GM23338 (cell line): ENCODE data around the gene AGR2. TPM values are rescaled to one million over a fixed set of nuclear protein-coding genes. Genes with fewer than 3 reads are reported as not detected.

Experiments used
- ATAC-seq: fragments of 200-7000 bp; cut with Tn5 transposase; 3 replicates; pipeline ENCODE4 v1.9.1; 2020
- DNase-seq: peaks from one replicate; pipeline ENCODE4 v3.0.0-alpha.2; 2015; ENCODE audit warnings: low spot score
- H2AFZ ChIP-seq: fragments of 200-600 bp; sonication (generic); 2 replicates; pipeline ENCODE4 v1.8.0; 2016; ENCODE audit warnings: antibody characterized with exemption, mild to moderate bottlenecking, moderate library complexity
- H3F3A ChIP-seq: fragments of 200-600 bp; sonication (generic); replicated peaks from 2 replicates; pipeline ENCODE4 v1.8.0; 2017; ENCODE audit warnings: antibody characterized with exemption, mixed run types, low read depth
- H3K27ac ChIP-seq: fragments of 200-600 bp; sonication (generic); 2 replicates; pipeline ENCODE4 v1.6.1; 2016; ENCODE audit warnings: low read depth
- H3K27me3 ChIP-seq: fragments of 200-600 bp; sonication (generic); 2 replicates; pipeline ENCODE4 v1.8.0; 2016; ENCODE audit warnings: mild to moderate bottlenecking, mixed run types, moderate library complexity; ENCODE audit not compliant: insufficient read depth
- H3K36me3 ChIP-seq: fragments of 200-600 bp; sonication (generic); 2 replicates; pipeline ENCODE4 v1.8.0; 2016; ENCODE audit warnings: mild to moderate bottlenecking; ENCODE audit not compliant: insufficient read depth
- H3K4me1 ChIP-seq: fragments of 200-600 bp; sonication (generic); 2 replicates; pipeline ENCODE4 v1.8.0; 2016; ENCODE audit warnings: mild to moderate bottlenecking, moderate library complexity; ENCODE audit not compliant: insufficient read depth
- H3K4me2 ChIP-seq: fragments of 200-600 bp; sonication (generic); 2 replicates; pipeline ENCODE4 v1.7.1; 2017; ENCODE audit warnings: mixed run types
- H3K4me3 ChIP-seq: fragments of 200-600 bp; sonication (generic); 2 replicates; pipeline ENCODE4 v1.6.1; 2016; ENCODE audit warnings: mixed run types
- H3K79me2 ChIP-seq: fragments of 200-600 bp; sonication (generic); replicated peaks from 2 replicates; pipeline ENCODE4 v1.8.0; 2017; ENCODE audit warnings: mild to moderate bottlenecking; ENCODE audit not compliant: insufficient read depth
- H3K9me2 ChIP-seq: fragments of 200-600 bp; sonication (generic); 2 replicates; pipeline ENCODE4 v1.8.0; 2017; ENCODE audit not compliant: insufficient read depth
- H4K20me1 ChIP-seq: fragments of 200-600 bp; sonication (generic); replicated peaks from 2 replicates; pipeline ENCODE4 v1.8.0; 2017; ENCODE audit warnings: mild to moderate bottlenecking; ENCODE audit not compliant: insufficient read depth
- H3K27ac Mint-ChIP-seq: 2 replicates; pipeline ENCODE4 v1.8.0; 2020; ENCODE audit warnings: inconsistent platforms, mild to moderate bottlenecking, moderate library complexity, mixed read lengths
- H3K27me3 Mint-ChIP-seq: 3 replicates; pipeline ENCODE4 v1.8.0; 2022; ENCODE audit warnings: low read depth, mild to moderate bottlenecking, moderate library complexity, mixed read lengths, inconsistent platforms; ENCODE audit not compliant: insufficient read depth, poor library complexity
- H3K36me3 Mint-ChIP-seq: 3 replicates; pipeline ENCODE4 v1.8.0; 2021; ENCODE audit warnings: low read depth, mild to moderate bottlenecking, inconsistent platforms, moderate library complexity, mixed read lengths
- H3K4me1 Mint-ChIP-seq: 3 replicates; pipeline ENCODE4 v1.8.0; 2020; ENCODE audit warnings: mild to moderate bottlenecking, inconsistent platforms, mixed read lengths
- H3K4me3 Mint-ChIP-seq: 3 replicates; pipeline ENCODE4 v1.8.0; 2021; ENCODE audit warnings: moderate library complexity, mild to moderate bottlenecking, inconsistent platforms, mixed read lengths
- H3K9me3 Mint-ChIP-seq: 3 replicates; pipeline ENCODE4 v1.8.0; 2020; ENCODE audit warnings: moderate library complexity, mild to moderate bottlenecking, inconsistent platforms, mixed read lengths
- CREB1 ChIP-seq: fragments of 250-450 bp; sonication (Bioruptor Pico); IDR thresholded peaks from 2 replicates; pipeline ENCODE4 v1.5.0; 2020; ENCODE audit warnings: low read depth, mild to moderate bottlenecking, moderate library complexity
- EZH2 ChIP-seq: fragments of 200-600 bp; sonication (generic); IDR thresholded peaks from one replicate; pipeline ENCODE4 v1.8.0; 2017; ENCODE audit warnings: antibody characterized with exemption, mild to moderate bottlenecking, low read depth; ENCODE audit not compliant: unreplicated experiment
- ZNF114 ChIP-seq: fragments of 250-450 bp; sonication (Bioruptor Pico); IDR thresholded peaks from 2 replicates; pipeline ENCODE4 v1.5.0; 2020; ENCODE audit warnings: mild to moderate bottlenecking, moderate library complexity
- polyA plus RNA-seq: library from polyadenylated mRNA; unstranded; fragments of >200 nt; fragmentation: Nextera tagmentation; extraction: Ambion mirVana; gene quantifications from 2 replicates; pipeline ENCODE4 v1.2.1, GENCODE V29; 2016
- total RNA-seq: library from RNA; depleted of rRNA; stranded (reverse); fragments of >200 nt; shearing (Covaris generic); gene quantifications from 2 replicates; pipeline ENCODE4 v1.2.3, GENCODE V29; 2014
- TF ChIP-seq, protein P1 (sequence below): fragments of 250-450 bp; sonication (Bioruptor Pico); IDR thresholded peaks from 2 replicates; pipeline ENCODE4 v1.5.0; 2020; ENCODE audit warnings: mild to moderate bottlenecking, moderate library complexity

AGR2 gene
- total and polyA plus RNA-seq, 2 experiments from 2014 or later, result not detected

DNA sequence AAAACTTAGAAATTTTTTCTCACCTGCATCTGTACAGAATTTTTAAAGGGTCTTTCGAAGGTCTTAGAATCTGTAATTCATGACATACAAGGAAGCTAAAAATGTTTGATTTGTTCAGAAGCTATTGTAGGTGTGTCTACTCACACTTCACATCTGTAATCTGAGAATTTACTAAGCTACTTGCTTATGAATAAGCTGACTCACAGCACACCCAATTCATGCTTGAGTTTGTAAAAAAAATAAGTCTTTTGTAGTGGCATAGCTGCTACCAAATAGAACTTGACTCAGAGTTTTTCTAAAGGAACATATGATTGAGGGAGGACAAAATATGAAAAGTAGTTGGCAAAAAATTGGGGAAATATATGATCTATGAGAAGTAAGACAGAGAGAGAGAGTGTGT lies 12.7 kb upstream of the AGR2 start (continued):
- TF ChIP-seq, protein P1, sequence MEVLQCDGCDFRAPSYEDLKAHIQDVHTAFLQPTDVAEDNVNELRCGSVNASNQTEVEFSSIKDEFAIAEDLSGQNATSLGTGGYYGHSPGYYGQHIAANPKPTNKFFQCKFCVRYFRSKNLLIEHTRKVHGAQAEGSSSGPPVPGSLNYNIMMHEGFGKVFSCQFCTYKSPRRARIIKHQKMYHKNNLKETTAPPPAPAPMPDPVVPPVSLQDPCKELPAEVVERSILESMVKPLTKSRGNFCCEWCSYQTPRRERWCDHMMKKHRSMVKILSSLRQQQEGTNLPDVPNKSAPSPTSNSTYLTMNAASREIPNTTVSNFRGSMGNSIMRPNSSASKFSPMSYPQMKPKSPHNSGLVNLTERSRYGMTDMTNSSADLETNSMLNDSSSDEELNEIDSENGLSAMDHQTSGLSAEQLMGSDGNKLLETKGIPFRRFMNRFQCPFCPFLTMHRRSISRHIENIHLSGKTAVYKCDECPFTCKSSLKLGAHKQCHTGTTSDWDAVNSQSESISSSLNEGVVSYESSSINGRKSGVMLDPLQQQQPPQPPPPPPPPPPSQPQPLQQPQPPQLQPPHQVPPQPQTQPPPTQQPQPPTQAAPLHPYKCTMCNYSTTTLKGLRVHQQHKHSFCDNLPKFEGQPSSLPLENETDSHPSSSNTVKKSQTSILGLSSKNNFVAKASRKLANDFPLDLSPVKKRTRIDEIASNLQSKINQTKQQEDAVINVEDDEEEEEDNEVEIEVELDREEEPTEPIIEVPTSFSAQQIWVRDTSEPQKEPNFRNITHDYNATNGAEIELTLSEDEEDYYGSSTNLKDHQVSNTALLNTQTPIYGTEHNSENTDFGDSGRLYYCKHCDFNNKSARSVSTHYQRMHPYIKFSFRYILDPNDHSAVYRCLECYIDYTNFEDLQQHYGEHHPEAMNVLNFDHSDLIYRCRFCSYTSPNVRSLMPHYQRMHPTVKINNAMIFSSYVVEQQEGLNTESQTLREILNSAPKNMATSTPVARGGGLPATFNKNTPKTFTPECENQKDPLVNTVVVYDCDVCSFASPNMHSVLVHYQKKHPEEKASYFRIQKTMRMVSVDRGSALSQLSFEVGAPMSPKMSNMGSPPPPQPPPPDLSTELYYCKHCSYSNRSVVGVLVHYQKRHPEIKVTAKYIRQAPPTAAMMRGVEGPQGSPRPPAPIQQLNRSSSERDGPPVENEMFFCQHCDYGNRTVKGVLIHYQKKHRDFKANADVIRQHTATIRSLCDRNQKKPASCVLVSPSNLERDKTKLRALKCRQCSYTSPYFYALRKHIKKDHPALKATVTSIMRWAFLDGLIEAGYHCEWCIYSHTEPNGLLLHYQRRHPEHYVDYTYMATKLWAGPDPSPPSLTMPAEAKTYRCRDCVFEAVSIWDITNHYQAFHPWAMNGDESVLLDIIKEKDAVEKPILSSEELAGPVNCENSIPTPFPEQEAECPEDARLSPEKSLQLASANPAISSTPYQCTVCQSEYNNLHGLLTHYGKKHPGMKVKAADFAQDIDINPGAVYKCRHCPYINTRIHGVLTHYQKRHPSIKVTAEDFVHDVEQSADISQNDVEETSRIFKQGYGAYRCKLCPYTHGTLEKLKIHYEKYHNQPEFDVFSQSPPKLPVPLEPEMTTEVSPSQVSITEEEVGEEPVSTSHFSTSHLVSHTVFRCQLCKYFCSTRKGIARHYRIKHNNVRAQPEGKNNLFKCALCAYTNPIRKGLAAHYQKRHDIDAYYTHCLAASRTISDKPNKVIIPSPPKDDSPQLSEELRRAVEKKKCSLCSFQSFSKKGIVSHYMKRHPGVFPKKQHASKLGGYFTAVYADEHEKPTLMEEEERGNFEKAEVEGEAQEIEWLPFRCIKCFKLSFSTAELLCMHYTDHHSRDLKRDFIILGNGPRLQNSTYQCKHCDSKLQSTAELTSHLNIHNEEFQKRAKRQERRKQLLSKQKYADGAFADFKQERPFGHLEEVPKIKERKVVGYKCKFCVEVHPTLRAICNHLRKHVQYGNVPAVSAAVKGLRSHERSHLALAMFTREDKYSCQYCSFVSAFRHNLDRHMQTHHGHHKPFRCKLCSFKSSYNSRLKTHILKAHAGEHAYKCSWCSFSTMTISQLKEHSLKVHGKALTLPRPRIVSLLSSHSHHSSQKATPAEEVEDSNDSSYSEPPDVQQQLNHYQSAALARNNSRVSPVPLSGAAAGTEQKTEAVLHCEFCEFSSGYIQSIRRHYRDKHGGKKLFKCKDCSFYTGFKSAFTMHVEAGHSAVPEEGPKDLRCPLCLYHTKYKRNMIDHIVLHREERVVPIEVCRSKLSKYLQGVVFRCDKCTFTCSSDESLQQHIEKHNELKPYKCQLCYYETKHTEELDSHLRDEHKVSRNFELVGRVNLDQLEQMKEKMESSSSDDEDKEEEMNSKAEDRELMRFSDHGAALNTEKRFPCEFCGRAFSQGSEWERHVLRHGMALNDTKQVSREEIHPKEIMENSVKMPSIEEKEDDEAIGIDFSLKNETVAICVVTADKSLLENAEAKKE (CRISPR knock-in tag), result no peak
- TF ChIP-seq EZH2 (no peak), ZNF114 (CRISPR knock-in tag) (no peak)

GRCh38 chr7:16816824-16817223 lies 12.0 kb upstream of the AGR2 start:
- H2AFZ ChIP-seq, result peak overlapping the region; percentile 84
- no peaks in the 10 kb centered on the region; the same call in 2 of the 3 replicates for H3K9me3 Mint-ChIP-seq

More at GRCh38 chr7:16816824-16817223, 12.0 kb upstream of the AGR2 start:
- Histone ChIP-seq H3K4me1 (no peaks in the 10 kb centered on the region), H3K9me2 (peaks cover 11% of the 10 kb centered on the region; the same call in 1 of the 2 replicates), H3K27me3 (no peaks in the 10 kb centered on the region), H3K79me2 (no peaks in the 10 kb centered on the region), H4K20me1 (no peaks in the 10 kb centered on the region), H3F3A (no peaks in the 10 kb centered on the region), H3K4me2 (no peak overlapping the region), H3K4me3 (no peak overlapping the region), H3K27ac (no peak overlapping the region), H3K36me3 (no peaks in the 10 kb centered on the region)
- ATAC-seq (peak; percentile 65), DNase-seq (no peak)
- Mint-ChIP-seq H3K36me3 (no peaks in the 10 kb centered on the region; the same call in 2 of the 3 replicates), H3K4me1 (peaks cover 5% of the 10 kb centered on the region; the same call in 2 of the 3 replicates), H3K27me3 (peaks cover 2% of the 10 kb centered on the region), H3K4me3 (no peak overlapping the region), H3K27ac (no peak overlapping the region)
- TF ChIP-seq CREB1 (CRISPR knock-in tag), result no peak
- TF ChIP-seq, protein P1 (CRISPR knock-in tag), result no peak
